ENCODE measurements around the gene FCHSD2.
"Not testable (repeated sequence)": the region's sequence is repeated elsewhere in the genome, so short reads cannot be mapped to it uniquely, and the experiment has no call there.

FCHSD2 gene

DNA sequence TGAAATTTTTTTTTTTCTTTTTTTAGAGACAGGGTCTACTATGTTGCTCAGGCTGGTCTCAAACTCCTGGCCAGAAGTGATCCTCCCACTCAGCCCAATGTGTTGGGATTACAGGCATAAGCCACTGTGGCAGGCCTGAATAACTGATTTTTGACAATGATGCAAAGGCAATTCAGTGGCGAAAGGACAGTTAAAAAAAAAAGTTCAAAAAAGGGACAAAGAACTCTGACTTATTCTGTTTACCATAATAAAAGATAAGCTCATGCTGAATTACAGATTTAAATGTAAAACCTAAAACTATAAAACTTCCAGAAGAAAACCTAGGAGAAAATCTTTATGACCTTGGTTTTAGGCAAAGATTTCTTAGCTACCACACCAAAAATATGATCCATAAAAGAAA lies 279.0 kb downstream of the FCHSD2 start:
- Histone ChIP-seq H3K27me3 (ENCODE audit: control insufficient read depth, insufficient read depth, low read length) (no peaks in the 10 kb centered on the region), H3K9ac (ENCODE audit: low read depth, low read length) (no peak overlapping the region), H3K4me1 (ENCODE audit: control insufficient read depth, insufficient read depth, low read length) (peaks cover 5% of the 10 kb centered on the region), H3K4me3 (ENCODE audit: low read depth, low read length) (no peak overlapping the region), H3K36me3 (ENCODE audit: control insufficient read depth, insufficient read depth, low read length) (no peaks in the 10 kb centered on the region), H3K9me3 (ENCODE audit: control insufficient read depth, insufficient read depth, low read length) (no peaks in the 10 kb centered on the region)

DNA sequence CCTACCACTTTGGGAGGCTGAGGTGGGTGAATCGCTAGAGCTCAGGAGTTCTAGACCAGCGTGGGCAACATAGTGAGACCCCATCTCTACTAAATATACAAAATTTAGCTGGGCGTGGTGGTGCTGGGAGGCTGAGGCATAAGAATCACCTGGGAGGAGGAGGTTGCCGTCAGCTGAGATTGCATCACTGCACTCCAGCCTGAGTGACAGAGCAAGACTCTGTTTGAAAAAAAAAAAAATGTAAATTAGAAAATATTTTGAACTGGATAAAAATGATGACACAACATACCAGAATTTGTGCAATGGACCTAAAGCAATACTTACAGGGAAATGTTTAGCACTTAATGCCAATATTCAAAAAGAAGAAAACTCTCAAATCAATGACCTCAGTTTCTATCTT lies 281.5 kb downstream of the FCHSD2 start:
- Histone ChIP-seq H3K36me3 (ENCODE audit: control insufficient read depth, insufficient read depth, low read length) (no peaks in the 10 kb centered on the region), H3K9ac (ENCODE audit: low read depth, low read length) (no peak overlapping the region), H3K4me1 (ENCODE audit: control insufficient read depth, insufficient read depth, low read length) (peaks cover 5% of the 10 kb centered on the region), H3K9me3 (ENCODE audit: control insufficient read depth, insufficient read depth, low read length) (no peaks in the 10 kb centered on the region), H3K27me3 (ENCODE audit: control insufficient read depth, insufficient read depth, low read length) (no peaks in the 10 kb centered on the region), H3K4me3 (ENCODE audit: low read depth, low read length) (no peak overlapping the region)

DNA sequence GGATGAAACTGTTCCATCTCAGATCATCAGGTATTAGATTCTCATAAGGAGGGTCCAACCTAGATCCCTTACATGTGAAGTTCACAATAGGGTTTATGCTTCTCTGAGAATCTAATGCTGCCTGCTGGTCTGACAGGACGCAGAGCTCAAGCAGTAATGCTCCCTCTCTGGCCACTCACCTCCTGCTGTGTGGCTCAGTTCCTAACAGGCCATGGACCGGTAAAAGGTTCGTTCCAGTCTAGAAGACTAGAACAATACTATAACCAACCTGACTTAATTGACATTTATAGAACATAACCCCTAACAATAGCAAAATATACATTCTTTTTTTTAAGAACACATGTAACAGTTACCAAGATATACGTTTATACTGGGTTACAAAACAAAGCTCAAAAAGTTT lies 282.1 kb downstream of the FCHSD2 start:
- no peak overlapping the region for H3K9ac ChIP-seq (ENCODE audit: low read depth, low read length)
- no peaks in the 10 kb centered on the region for H3K9me3 ChIP-seq (ENCODE audit: control insufficient read depth, insufficient read depth, low read length)
- no peaks in the 10 kb centered on the region for H3K27me3 ChIP-seq (ENCODE audit: control insufficient read depth, insufficient read depth, low read length)
- no peaks in the 10 kb centered on the region for H3K36me3 ChIP-seq (ENCODE audit: control insufficient read depth, insufficient read depth, low read length)
- no peak overlapping the region for H3K4me3 ChIP-seq (ENCODE audit: low read depth, low read length)
- peaks cover 5% of the 10 kb centered on the region for H3K4me1 ChIP-seq (ENCODE audit: control insufficient read depth, insufficient read depth, low read length)

DNA sequence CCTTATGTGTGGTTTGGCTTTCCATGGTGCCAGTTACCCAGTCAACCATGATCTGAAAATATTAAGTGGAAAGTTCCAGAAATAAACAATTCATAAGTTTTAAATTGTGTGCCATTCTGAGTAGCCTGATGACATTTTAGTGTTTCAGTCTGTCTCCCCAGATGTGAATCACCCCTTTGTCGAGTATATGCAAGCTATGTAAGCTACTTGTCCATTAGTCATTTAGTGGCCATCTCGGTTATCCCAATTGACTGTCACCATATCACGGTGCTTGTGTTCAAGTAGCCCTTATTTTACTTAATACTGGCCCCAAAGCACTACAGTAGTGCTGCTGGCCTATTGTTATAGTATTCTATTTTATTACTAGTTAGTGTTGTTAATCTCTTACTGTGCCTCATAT lies 283.0 kb downstream of the FCHSD2 start:
- no peak overlapping the region for H3K9ac ChIP-seq (ENCODE audit: low read depth, low read length)
- H3K36me3 ChIP-seq (ENCODE audit: control insufficient read depth, insufficient read depth, low read length) = no peaks in the 10 kb centered on the region
- no peaks in the 10 kb centered on the region for H3K27me3 ChIP-seq (ENCODE audit: control insufficient read depth, insufficient read depth, low read length)
- H3K4me3 ChIP-seq (ENCODE audit: low read depth, low read length) = no peak overlapping the region
- peaks cover 5% of the 10 kb centered on the region for H3K4me1 ChIP-seq (ENCODE audit: control insufficient read depth, insufficient read depth, low read length)
- H3K9me3 ChIP-seq (ENCODE audit: control insufficient read depth, insufficient read depth, low read length) = no peaks in the 10 kb centered on the region

DNA sequence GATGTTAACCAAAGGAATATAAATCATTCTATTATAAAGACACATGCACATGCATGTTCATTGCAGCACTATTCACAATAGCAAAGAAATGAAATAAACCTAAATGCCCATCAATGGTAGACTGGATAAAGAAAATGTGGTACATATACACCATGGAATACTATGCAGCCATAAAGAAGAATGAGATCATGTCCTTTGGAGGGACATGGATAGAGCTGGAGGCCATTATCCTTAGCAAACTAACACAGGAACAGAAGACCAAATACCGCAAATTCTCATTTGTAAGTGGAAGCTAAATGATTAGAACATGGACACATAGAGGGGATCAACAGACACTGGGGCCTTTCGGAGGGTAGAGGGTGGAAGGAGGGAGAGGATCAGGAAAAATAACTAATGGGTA lies 283.9 kb downstream of the FCHSD2 start:
- not testable (repeated sequence) for H3K4me1 ChIP-seq (ENCODE audit: control insufficient read depth, insufficient read depth, low read length); H3K9me3 ChIP-seq (ENCODE audit: control insufficient read depth, insufficient read depth, low read length); H3K36me3 ChIP-seq (ENCODE audit: control insufficient read depth, insufficient read depth, low read length); H3K4me3 ChIP-seq (ENCODE audit: low read depth, low read length); H3K27me3 ChIP-seq (ENCODE audit: control insufficient read depth, insufficient read depth, low read length); H3K9ac ChIP-seq (ENCODE audit: low read depth, low read length)

- Histone ChIP-seq H3K9ac (ENCODE audit: low read depth, low read length) (no peak overlapping the region), H3K27me3 (ENCODE audit: control insufficient read depth, insufficient read depth, low read length) (no peaks in the 10 kb centered on the region), H3K4me3 (ENCODE audit: low read depth, low read length) (no peak overlapping the region), H3K36me3 (ENCODE audit: control insufficient read depth, insufficient read depth, low read length) (no peaks in the 10 kb centered on the region), H3K9me3 (ENCODE audit: control insufficient read depth, insufficient read depth, low read length) (no peaks in the 10 kb centered on the region), H3K4me1 (ENCODE audit: control insufficient read depth, insufficient read depth, low read length) (no peaks in the 10 kb centered on the region)
Observed at GRCh38 chr11:72856551-72857345, 285.4 kb downstream of the FCHSD2 start.

GRCh38 chr11:72856065-72856464 lies 286.1 kb downstream of the FCHSD2 start:
- Histone ChIP-seq H3K27me3 (ENCODE audit: control insufficient read depth, insufficient read depth, low read length) (no peaks in the 10 kb centered on the region), H3K4me1 (ENCODE audit: control insufficient read depth, insufficient read depth, low read length) (no peaks in the 10 kb centered on the region), H3K9ac (ENCODE audit: low read depth, low read length) (no peak overlapping the region), H3K36me3 (ENCODE audit: control insufficient read depth, insufficient read depth, low read length) (no peaks in the 10 kb centered on the region), H3K9me3 (ENCODE audit: control insufficient read depth, insufficient read depth, low read length) (no peaks in the 10 kb centered on the region), H3K4me3 (ENCODE audit: low read depth, low read length) (no peak overlapping the region)

DNA sequence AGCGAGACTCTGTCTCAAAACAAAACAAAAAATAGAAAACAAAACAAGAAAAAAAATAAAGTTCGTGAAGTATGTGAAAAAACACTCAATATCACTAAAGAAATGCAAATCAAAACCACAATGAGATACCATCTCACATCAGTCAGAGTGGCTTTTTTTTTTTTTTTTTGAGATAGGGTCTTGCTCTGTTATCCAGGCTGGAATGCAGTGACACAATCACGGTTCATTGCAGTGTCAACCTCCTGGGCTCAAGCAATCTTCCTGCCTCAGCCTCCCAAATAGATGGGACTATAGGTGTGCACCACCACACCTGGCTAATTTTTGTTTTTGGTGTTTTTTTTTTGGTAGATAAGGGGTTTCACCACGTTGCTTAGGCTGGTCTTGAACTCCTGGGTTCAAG lies 290.4 kb downstream of the FCHSD2 start:
- Histone ChIP-seq H3K9me3 (ENCODE audit: control insufficient read depth, insufficient read depth, low read length) (no peaks in the 10 kb centered on the region), H3K9ac (ENCODE audit: low read depth, low read length) (no peak overlapping the region), H3K4me3 (ENCODE audit: low read depth, low read length) (no peak overlapping the region), H3K4me1 (ENCODE audit: control insufficient read depth, insufficient read depth, low read length) (no peaks in the 10 kb centered on the region), H3K36me3 (ENCODE audit: control insufficient read depth, insufficient read depth, low read length) (no peaks in the 10 kb centered on the region), H3K27me3 (ENCODE audit: control insufficient read depth, insufficient read depth, low read length) (no peaks in the 10 kb centered on the region)

GRCh38 chr11:72850832-72851231 lies 291.3 kb downstream of the FCHSD2 start:
- no peak overlapping the region for H3K9ac ChIP-seq (ENCODE audit: low read depth, low read length)
- H3K36me3 ChIP-seq (ENCODE audit: control insufficient read depth, insufficient read depth, low read length) = no peaks in the 10 kb centered on the region

DNA sequence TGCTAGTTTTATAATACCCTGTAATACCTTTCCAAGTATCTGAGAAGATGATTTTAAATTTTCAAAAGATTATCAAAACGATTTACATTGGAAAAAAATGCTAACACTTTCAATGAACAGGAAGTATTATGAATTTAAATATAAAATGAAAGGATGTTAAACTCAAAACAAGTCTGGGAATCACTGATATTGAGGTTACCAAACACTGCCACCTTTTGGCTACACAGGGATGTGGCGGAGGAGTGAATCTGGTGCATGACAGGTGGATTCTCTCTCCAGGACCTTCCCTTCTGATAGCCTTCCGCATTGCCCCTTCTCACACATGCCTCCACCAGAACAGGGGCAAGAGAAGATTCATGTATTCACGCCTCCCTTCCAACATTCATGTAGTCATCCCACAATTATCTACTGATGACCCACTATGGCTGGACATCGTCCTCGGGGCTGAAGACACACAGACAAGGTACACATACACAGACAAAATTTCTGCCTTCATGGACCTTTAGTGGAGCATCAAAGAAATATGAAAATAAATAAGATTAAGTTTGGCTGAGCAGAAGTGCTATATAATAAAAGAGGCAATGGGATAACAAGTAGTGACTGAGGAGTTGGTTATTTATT lies 293.2 kb downstream of the FCHSD2 start:
- H3K4me3 ChIP-seq (ENCODE audit: low read depth, low read length) = no peak overlapping the region
- H3K36me3 ChIP-seq (ENCODE audit: control insufficient read depth, insufficient read depth, low read length) = no peaks in the 10 kb centered on the region
- H3K4me1 ChIP-seq (ENCODE audit: control insufficient read depth, insufficient read depth, low read length) = no peaks in the 10 kb centered on the region
- no peaks in the 10 kb centered on the region for H3K9me3 ChIP-seq (ENCODE audit: control insufficient read depth, insufficient read depth, low read length)
- no peaks in the 10 kb centered on the region for H3K27me3 ChIP-seq (ENCODE audit: control insufficient read depth, insufficient read depth, low read length)
- no peak overlapping the region for H3K9ac ChIP-seq (ENCODE audit: low read depth, low read length)

More at GRCh38 chr11:72850832-72851231, 291.3 kb downstream of the FCHSD2 start:
- no peaks in the 10 kb centered on the region for H3K27me3 ChIP-seq (ENCODE audit: control insufficient read depth, insufficient read depth, low read length)
- no peak overlapping the region for H3K4me3 ChIP-seq (ENCODE audit: low read depth, low read length)
- no peaks in the 10 kb centered on the region for H3K4me1 ChIP-seq (ENCODE audit: control insufficient read depth, insufficient read depth, low read length)
- H3K9me3 ChIP-seq (ENCODE audit: control insufficient read depth, insufficient read depth, low read length) = no peaks in the 10 kb centered on the region

DNA sequence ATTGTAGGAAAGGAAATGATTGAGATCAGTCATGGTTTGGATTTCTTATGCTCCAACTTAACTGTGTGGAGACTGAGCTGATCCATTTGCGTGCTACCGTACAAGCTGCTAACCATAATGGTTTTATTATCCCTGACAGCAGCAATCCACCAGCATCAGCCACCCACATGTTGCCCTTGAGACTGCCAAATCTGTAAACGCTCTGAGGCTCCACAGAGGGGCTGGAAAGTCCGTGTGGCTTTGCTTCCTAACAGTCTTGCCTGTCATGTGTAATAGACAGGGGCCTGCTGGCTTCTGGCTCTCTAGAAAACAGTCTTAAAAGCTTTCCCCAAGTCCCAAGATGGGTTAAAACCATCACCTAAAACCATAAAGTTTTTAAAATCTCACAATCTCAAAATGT lies 297.8 kb downstream of the FCHSD2 start:
- H3K4me1 ChIP-seq (ENCODE audit: control insufficient read depth, insufficient read depth, low read length) = no peaks in the 10 kb centered on the region
- no peak overlapping the region for H3K4me3 ChIP-seq (ENCODE audit: low read depth, low read length)
- no peaks in the 10 kb centered on the region for H3K27me3 ChIP-seq (ENCODE audit: control insufficient read depth, insufficient read depth, low read length)
- H3K9ac ChIP-seq (ENCODE audit: low read depth, low read length) = no peak overlapping the region
- no peaks in the 10 kb centered on the region for H3K36me3 ChIP-seq (ENCODE audit: control insufficient read depth, insufficient read depth, low read length)
- H3K9me3 ChIP-seq (ENCODE audit: control insufficient read depth, insufficient read depth, low read length) = no peaks in the 10 kb centered on the region

GRCh38 chr11:72842653-72843330 lies 299.3 kb downstream of the FCHSD2 start:
- Histone ChIP-seq H3K4me1 (ENCODE audit: control insufficient read depth, insufficient read depth, low read length) (no peaks in the 10 kb centered on the region), H3K36me3 (ENCODE audit: control insufficient read depth, insufficient read depth, low read length) (no peaks in the 10 kb centered on the region), H3K9ac (ENCODE audit: low read depth, low read length) (no peak overlapping the region), H3K9me3 (ENCODE audit: control insufficient read depth, insufficient read depth, low read length) (no peaks in the 10 kb centered on the region), H3K4me3 (ENCODE audit: low read depth, low read length) (no peak overlapping the region), H3K27me3 (ENCODE audit: control insufficient read depth, insufficient read depth, low read length) (no peaks in the 10 kb centered on the region)
